ENCODE measurements around the gene IL1RAP. TPM values are rescaled to one million over a fixed set of nuclear protein-coding genes. Genes with fewer than 3 reads are reported as not detected.

The IL1RAP gene
- total RNA-seq, 1 donor from 2014 or later = 7.7 TPM

DNA sequence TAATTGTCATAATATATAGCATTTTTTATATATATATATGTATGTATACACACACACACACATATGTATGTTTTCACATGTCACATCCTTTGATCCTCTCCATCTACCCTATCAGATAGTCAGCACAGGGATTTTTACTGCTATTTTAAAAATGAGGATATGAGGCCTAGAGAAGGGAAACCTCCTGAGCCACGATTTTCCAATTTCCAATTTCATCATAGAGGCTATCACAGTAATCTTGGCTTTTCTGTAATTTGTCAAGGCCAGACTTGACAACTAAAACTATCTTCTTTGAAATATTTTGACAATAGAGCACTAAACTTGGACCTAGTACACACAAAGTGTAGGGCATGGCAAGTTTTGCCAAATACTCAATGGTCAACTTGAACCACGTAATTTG, 42.5 kb downstream of the IL1RAP start:
- TF ChIP-seq CTCF (conservative IDR thresholded peaks at IDR 0.05; ENCODE audit: low read depth, low read length) = no peak
- H3K4me3 ChIP-seq (ENCODE audit: low read depth, low read length) = no peak overlapping the region
- DNase-seq (ENCODE audit: low read depth) = no peak

- H3K4me3 ChIP-seq (ENCODE audit: low read depth, low read length) = no peak overlapping the region
- no peak for TF ChIP-seq CTCF (conservative IDR thresholded peaks at IDR 0.05; ENCODE audit: low read depth, low read length)
- DNase-seq (ENCODE audit: low read depth) = no peak
Measured at GRCh38 chr3:190557296-190557695, 43.4 kb downstream of the IL1RAP start.

- no peak for TF ChIP-seq CTCF (conservative IDR thresholded peaks at IDR 0.05; ENCODE audit: low read depth, low read length)
- DNase-seq (ENCODE audit: low read depth) = no peak
- no peak overlapping the region for H3K4me3 ChIP-seq (ENCODE audit: low read depth, low read length)
Measured at GRCh38 chr3:190558316-190558715, 44.4 kb downstream of the IL1RAP start.

DNA sequence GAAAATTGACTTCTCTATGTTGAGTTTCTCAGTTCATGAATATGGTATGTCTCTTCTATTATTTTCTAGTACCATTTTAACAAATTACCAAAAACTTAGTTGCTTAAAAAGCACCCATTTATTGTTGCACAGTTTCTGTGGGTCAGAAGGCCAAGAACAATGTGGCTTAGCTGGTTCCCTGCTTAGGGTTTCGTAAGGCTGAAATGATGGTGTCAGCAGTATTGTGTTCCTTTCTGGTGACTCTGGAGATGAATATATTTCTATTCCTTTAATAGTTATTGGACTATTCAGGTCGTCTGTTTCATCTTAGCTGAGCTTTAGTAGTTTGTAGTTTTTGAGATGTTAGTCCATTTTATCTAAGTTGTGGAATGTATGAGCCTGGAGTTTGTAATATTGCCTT, 44.9 kb downstream of the IL1RAP start:
- H3K4me3 ChIP-seq (ENCODE audit: low read depth, low read length) = no peak overlapping the region
- DNase-seq (ENCODE audit: low read depth) = no peak
- no peak for TF ChIP-seq CTCF (conservative IDR thresholded peaks at IDR 0.05; ENCODE audit: low read depth, low read length)

DNA sequence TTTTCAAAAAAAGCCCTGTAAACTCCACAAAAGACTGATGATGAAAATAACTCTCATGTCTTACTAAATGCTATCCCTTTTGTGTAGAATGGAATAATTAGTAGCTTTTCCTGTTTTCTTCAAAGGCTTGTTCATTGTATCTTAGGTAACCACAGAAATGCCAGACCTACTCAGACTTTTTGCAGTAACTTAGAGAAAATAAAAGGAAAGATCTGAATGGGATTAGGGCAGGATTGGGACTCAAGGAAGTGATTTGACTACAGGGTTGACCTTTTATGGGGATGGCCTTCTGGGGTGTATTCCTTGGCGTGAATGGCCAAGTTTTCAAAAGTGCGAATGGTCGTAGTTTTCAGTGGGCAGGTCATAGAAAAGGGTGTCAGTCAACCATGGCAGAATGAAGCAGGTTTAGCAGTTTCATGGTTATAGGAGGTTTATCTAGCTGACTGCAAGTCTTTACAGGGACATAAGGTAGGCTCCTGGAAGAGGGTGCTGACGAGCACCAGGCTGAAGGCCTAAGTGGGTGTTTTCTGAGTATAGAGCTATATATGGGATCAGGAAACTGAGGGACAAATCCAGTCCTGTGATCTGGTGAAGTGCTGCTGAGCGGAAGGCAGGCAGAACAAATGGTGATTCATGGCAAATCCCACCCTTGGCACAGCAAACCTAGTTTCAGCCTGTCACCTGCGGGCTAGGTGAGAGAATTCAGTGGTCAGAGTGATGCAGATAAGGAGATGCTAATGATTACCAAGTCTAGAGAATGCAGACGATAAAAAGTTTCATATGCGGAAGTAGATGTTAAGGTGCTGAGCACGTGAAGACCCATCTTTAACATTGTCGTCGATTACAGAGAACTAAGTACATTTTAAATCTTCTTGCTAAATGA, 46.4 kb downstream of the IL1RAP start:
- H3K4me3 ChIP-seq (ENCODE audit: low read depth, low read length) = no peak overlapping the region
- DNase-seq (ENCODE audit: low read depth) = no peak

GRCh38 chr3:190562866-190563510, 49.1 kb downstream of the IL1RAP start:
- TF ChIP-seq CTCF (conservative IDR thresholded peaks at IDR 0.05; ENCODE audit: low read depth, low read length) = no peak
- DNase-seq (ENCODE audit: low read depth) = no peak
- H3K4me3 ChIP-seq (ENCODE audit: low read depth, low read length) = no peak overlapping the region

More for the DNA sequence above, 46.4 kb downstream of the IL1RAP start:
- no peak for TF ChIP-seq CTCF (conservative IDR thresholded peaks at IDR 0.05; ENCODE audit: low read depth, low read length)

All from epithelial cell of proximal tubule (primary cell).